SK-N-SH (cell line): Measurements from ENCODE around the gene GPC5. TPM values are rescaled to one million over a fixed set of nuclear protein-coding genes. Genes with fewer than 3 reads are reported as not detected.

Experiments used
- CTCF ChIA-PET: fragments of 300-600, 350-600 bp; formaldehyde crosslinking; extraction: SDS; loops from one replicate; lab custom pipeline; 2021; lab: Yijun Ruan, JAX
- POLR2A ChIA-PET: fragments of 350-600 bp; sonication (Branson Sonifier 250); formaldehyde crosslinking; extraction: SDS; loops from one replicate; lab custom pipeline; 2020; ENCODE audit warnings: antibody characterized with exemption, inconsistent platforms; lab: Yijun Ruan, JAX
- DNase-seq: peaks from one replicate; pipeline ENCODE4 v3.0.0; 2012
- H2AFZ ChIP-seq: fragments of 200-600 bp; sonication (generic); 2 replicates; pipeline ENCODE4 v1.8.1; 2016; ENCODE audit warnings: antibody characterized with exemption, mild to moderate bottlenecking, low read depth
- H3F3A ChIP-seq: fragments of 200-600 bp; sonication (generic); replicated peaks from 2 replicates; pipeline ENCODE3; 2016; ENCODE audit warnings: antibody characterized with exemption, mild to moderate bottlenecking; ENCODE audit not compliant: insufficient read depth
- H3K27ac ChIP-seq, 2 experiments: fragments of 200-500 bp in 1 of 2; fragments of 200-600 bp in 1 of 2; sonication (Bioruptor generic) in 1 of 2; sonication (generic), shearing (Covaris generic) in 1 of 2; 2 replicates each; pipeline versions ENCODE4 v1.5.1 to v1.6.1; 2014 to 2016; ENCODE audit warnings: low read depth in 2 of 2, inconsistent platforms in 1 of 2, low read length in 1 of 2, mild to moderate bottlenecking in 1 of 2, mixed read lengths in 1 of 2
- H3K27me3 ChIP-seq: fragments of 200-600 bp; sonication (generic), shearing (Covaris generic); 2 replicates; pipeline ENCODE4 v1.6.1; 2016; ENCODE audit warnings: mixed run types; ENCODE audit not compliant: insufficient read depth
- H3K36me3 ChIP-seq, 2 experiments: fragments of 200-500 bp in 1 of 2; fragments of 200-600 bp in 1 of 2; sonication (Bioruptor generic) in 1 of 2; sonication (generic) in 1 of 2; replicated peaks in 1 of 2; 2 replicates each; pipeline versions ENCODE3 to v1.5.1; 2014 to 2016; ENCODE audit warnings: low read length in 1 of 2, mild to moderate bottlenecking in 1 of 2; ENCODE audit not compliant: insufficient read depth in 2 of 2, control insufficient read depth in 1 of 2
- H3K4me1 ChIP-seq, 2 experiments: fragments of 200-500 bp in 1 of 2; fragments of 200-600 bp in 1 of 2; sonication (Bioruptor generic) in 1 of 2; sonication (generic), shearing (Covaris generic) in 1 of 2; 2 replicates each; pipeline versions ENCODE4 v1.5.1 to v1.6.1; 2014 to 2016; ENCODE audit warnings: low read depth in 1 of 2, low read length in 1 of 2, mixed run types in 1 of 2; ENCODE audit not compliant: insufficient read depth in 2 of 2, control insufficient read depth in 1 of 2
- H3K4me2 ChIP-seq: fragments of 200-600 bp; sonication (generic), shearing (Covaris generic); 2 replicates; pipeline ENCODE4 v1.6.1; 2017; ENCODE audit warnings: mixed run types
- H3K4me3 ChIP-seq, 2 experiments: fragments of 200-500 bp in 1 of 2; fragments of 200-600 bp in 1 of 2; sonication (Bioruptor generic) in 1 of 2; sonication (generic), shearing (Covaris generic) in 1 of 2; 2 replicates each; pipeline versions ENCODE4 v1.5.1 to v1.8.1; 2014 to 2016; ENCODE audit warnings: low read depth in 2 of 2, inconsistent platforms in 1 of 2, low read length in 1 of 2, mild to moderate bottlenecking in 1 of 2, mixed read lengths in 1 of 2, moderate library complexity in 1 of 2
- H3K79me2 ChIP-seq: fragments of 200-600 bp; sonication (generic); 2 replicates; pipeline ENCODE4 v1.8.1; 2017; ENCODE audit warnings: mild to moderate bottlenecking; ENCODE audit not compliant: insufficient read depth
- H3K9ac ChIP-seq: fragments of 200-600 bp; sonication (generic); 2 replicates; pipeline ENCODE4 v1.6.1; 2017; ENCODE audit warnings: mixed run types
- H3K9me2 ChIP-seq: fragments of 200-600 bp; sonication (generic); 2 replicates; pipeline ENCODE4 v1.6.1; 2017; ENCODE audit warnings: mixed run types
- H3K9me3 ChIP-seq: fragments of 200-600 bp; sonication (generic); 2 replicates; pipeline ENCODE4 v1.6.1; 2017; ENCODE audit warnings: mixed run types, mild to moderate bottlenecking, moderate library complexity
- H4K20me1 ChIP-seq: fragments of 200-600 bp; sonication (generic); 2 replicates; pipeline ENCODE4 v1.6.1; 2017; ENCODE audit warnings: mild to moderate bottlenecking, mixed run types; ENCODE audit not compliant: insufficient read depth
- CTCF ChIP-seq: fragments of 200-600 bp; sonication (generic); IDR thresholded peaks from 2 replicates; pipeline ENCODE4 v1.6.1; 2017; ENCODE audit warnings: antibody characterized with exemption, mild to moderate bottlenecking, moderate library complexity
- MAX ChIP-seq: IDR thresholded peaks from 2 replicates; pipeline ENCODE4 v1.4.0; 2012; ENCODE audit warnings: low read depth
- MEF2A ChIP-seq: IDR thresholded peaks from 2 replicates; pipeline ENCODE4 v1.4.0; 2012; ENCODE audit warnings: low read depth, borderline replicate concordance
- NFIC ChIP-seq: IDR thresholded peaks from 2 replicates; pipeline ENCODE4 v1.4.0; 2012; ENCODE audit warnings: borderline replicate concordance
- NRF1 ChIP-seq: IDR thresholded peaks from 2 replicates; pipeline ENCODE4 v1.6.1; 2012; ENCODE audit warnings: low read depth, mild to moderate bottlenecking, low read length
- PBX3 ChIP-seq: IDR thresholded peaks from 2 replicates; pipeline ENCODE4; 2012
- POLR2AphosphoS5 ChIP-seq: IDR thresholded peaks from 2 replicates; pipeline ENCODE4 v1.6.1; 2012; ENCODE audit warnings: low read depth, low read length
- SMC3 ChIP-seq: IDR thresholded peaks from 2 replicates; pipeline ENCODE4 v1.6.1; 2012; ENCODE audit warnings: low read depth, low read length, improper control_type of control experiment
- TAF1 ChIP-seq: IDR thresholded peaks from 2 replicates; pipeline ENCODE4 v1.6.1; 2012; ENCODE audit warnings: low read depth, mild to moderate bottlenecking, low read length, moderate library complexity, borderline replicate concordance
- TCF12 ChIP-seq: IDR thresholded peaks from 2 replicates; pipeline ENCODE4 v1.4.0; 2012
- USF1 ChIP-seq: IDR thresholded peaks from 2 replicates; pipeline ENCODE4 v1.4.0; 2012; ENCODE audit warnings: low read depth, borderline replicate concordance
- USF2 ChIP-seq: fragments of 150-350 bp; IDR thresholded peaks from 2 replicates; pipeline ENCODE4 v1.6.1; 2017; ENCODE audit warnings: antibody characterized with exemption, low read length, low read depth, borderline replicate concordance
- YY1 ChIP-seq: IDR thresholded peaks from 2 replicates; pipeline ENCODE4 v1.4.0; 2012; ENCODE audit warnings: low read depth, mild to moderate bottlenecking
- WGBS: methylation state at CpG from one replicate; pipeline ENCODE4 v1.1.6; 2017; ENCODE audit warnings: low lambda C conversion rate; 5-methylcytosine and 5-hydroxymethylcytosine counted together
- polyA plus RNA-seq, 3 experiments: library from polyadenylated mRNA; depleted of rRNA; stranded (reverse); fragments of >200 nt; gene quantifications; 2 replicates each; pipeline ENCODE4 v1.2.3, GENCODE V29; 2012

GPC5 gene
- polyA plus RNA-seq, 1 of the 3 experiments (the other 2 are of a cell fraction): 0.03 TPM

GRCh38 chr13:91510058-91510457, 111.6 kb downstream of the GPC5 start:
- WGBS: 20% methylated on average over 2 of the region's 2 CpGs
- TF ChIP-seq USF1 (no peak), CTCF (no peak), PBX3 (no peak), NFIC (no peak), MAX (no peak), YY1 (no peak), NRF1 (no peak), MEF2A (no peak)
- TF ChIP-seq, all 33 proteins: peak for 0
- DNase-seq: no peak
- Histone ChIP-seq H3K9me3 (no peaks in the 10 kb centered on the region), H3F3A (no peaks in the 10 kb centered on the region), H2AFZ (no peak overlapping the region), H4K20me1 (no peaks in the 10 kb centered on the region), H3K79me2 (no peaks in the 10 kb centered on the region), H3K36me3 (no peaks in the 10 kb centered on the region), H3K4me2 (no peak overlapping the region), H3K27me3 (no peaks in the 10 kb centered on the region), H3K27ac (no peak overlapping the region), H3K9ac (no peak overlapping the region), H3K4me3 (no peak overlapping the region), H3K9me2 (no peaks in the 10 kb centered on the region), H3K4me1 (no peaks in the 10 kb centered on the region)
- CTCF ChIA-PET: interaction anchor here (1.1 kb wide), 1 partner anchor 26 kb away, joined by 3 read pairs; no protein-coding TSS in a partner anchor
- POLR2A ChIA-PET: no interaction called here

- no peak overlapping the region for H3K4me2 ChIP-seq
- TF ChIP-seq SMC3 (no peak), POLR2AphosphoS5 (no peak), TCF12 (no peak), USF1 (no peak), TAF1 (no peak), MAX (no peak), MEF2A (no peak), CTCF (no peak), USF2 (no peak)
- no peaks in the 10 kb centered on the region for H4K20me1 ChIP-seq
- H3K36me3 ChIP-seq: no peaks in the 10 kb centered on the region
- no peak for DNase-seq
- no peaks in the 10 kb centered on the region for H3K9me2 ChIP-seq
- no peaks in the 10 kb centered on the region for H3F3A ChIP-seq
- H3K27ac ChIP-seq: no peak overlapping the region
- no peaks in the 10 kb centered on the region for H3K4me1 ChIP-seq
- no peaks in the 10 kb centered on the region for H3K9me3 ChIP-seq
- WGBS: 30% methylated on average over 1 of the region's 1 CpG
- POLR2A ChIA-PET: no interaction called here
- H3K9ac ChIP-seq: no peak overlapping the region
- no peaks in the 10 kb centered on the region for H3K27me3 ChIP-seq
- H3K4me3 ChIP-seq: no peak overlapping the region
- H2AFZ ChIP-seq: no peak overlapping the region
- CTCF ChIA-PET: interaction anchor here (1.8 kb wide), 1 partner anchor 9 kb away, joined by 5 read pairs; no protein-coding TSS in a partner anchor
- no peaks in the 10 kb centered on the region for H3K79me2 ChIP-seq
Measured at GRCh38 chr13:91513790-91514189, 115.4 kb downstream of the GPC5 start.
